Neural crest cell (in vitro differentiated cells): ENCODE results near the gene TOPBP1. TPM values are rescaled to one million over a fixed set of nuclear protein-coding genes. Genes with fewer than 3 reads are reported as not detected.

Experiments
- DNase-seq: peaks from one replicate; pipeline ENCODE4 v3.0.0; 2021; ENCODE audit warnings: low read depth, mixed read lengths, low spot score
- H3K27ac Mint-ChIP-seq: one replicate; pipeline ENCODE4 v1.8.0; 2021; ENCODE audit warnings: mild to moderate bottlenecking, mixed read lengths; ENCODE audit not compliant: unreplicated experiment
- H3K27me3 Mint-ChIP-seq: 2 replicates; pipeline ENCODE4 v1.8.0; 2021; ENCODE audit warnings: low read depth, mild to moderate bottlenecking, mixed read lengths
- H3K36me3 Mint-ChIP-seq: 2 replicates; pipeline ENCODE4 v1.8.0; 2021; ENCODE audit warnings: low read depth, mild to moderate bottlenecking, mixed read lengths
- H3K4me1 Mint-ChIP-seq: 2 replicates; pipeline ENCODE4 v1.8.0; 2021; ENCODE audit warnings: mixed read lengths
- H3K4me3 Mint-ChIP-seq: one replicate; pipeline ENCODE4 v1.8.0; 2021; ENCODE audit warnings: mild to moderate bottlenecking, mixed read lengths
- H3K9me3 Mint-ChIP-seq: 2 replicates; pipeline ENCODE4 v1.8.0; 2021; ENCODE audit warnings: mixed read lengths
- CTCF ChIP-seq: fragments of 200-600 bp; sonication (generic); conservative IDR thresholded peaks from 2 replicates; pipeline ENCODE4 v1.5.0; 2021; ENCODE audit warnings: antibody characterized with exemption, mild to moderate bottlenecking
- total RNA-seq: library from RNA; stranded (reverse); gene quantifications from 2 replicates; pipeline ENCODE4 v1.2.1, GENCODE V29; 2021

The TOPBP1 gene
- total RNA-seq, 1 donor from 2014 or later, result 58.8 TPM

GRCh38 chr3:133573054-133573628 is 88.6 kb downstream of the TOPBP1 start:
- Mint-ChIP-seq H3K27me3 (no peaks in the 10 kb centered on the region), H3K27ac (peak overlapping the region; percentile 95), H3K4me3 (peak overlapping the region; percentile 96), H3K36me3 (peaks cover 4% of the 10 kb centered on the region), H3K4me1 (peaks cover 48% of the 10 kb centered on the region), H3K9me3 (no peaks in the 10 kb centered on the region)
- DNase-seq, result peak; percentile 99
- no peak for TF ChIP-seq CTCF

- H3K27ac Mint-ChIP-seq, result peak overlapping the region; percentile 95
- peaks cover 47% of the 10 kb centered on the region for H3K4me1 Mint-ChIP-seq
- no peaks in the 10 kb centered on the region for H3K27me3 Mint-ChIP-seq
- no peaks in the 10 kb centered on the region for H3K9me3 Mint-ChIP-seq
- peak overlapping the region; percentile 96 for H3K4me3 Mint-ChIP-seq
- TF ChIP-seq CTCF, result no peak
- DNase-seq, result no peak
- peaks cover 1% of the 10 kb centered on the region for H3K36me3 Mint-ChIP-seq
Observed at GRCh38 chr3:133572158-133573053, 89.3 kb downstream of the TOPBP1 start.

GRCh38 chr3:133570937-133571320 is 90.8 kb downstream of the TOPBP1 start:
- no peak for DNase-seq
- no peak for TF ChIP-seq CTCF
- Mint-ChIP-seq H3K4me3 (no peak overlapping the region), H3K36me3 (no peaks in the 10 kb centered on the region), H3K27ac (no peak overlapping the region), H3K27me3 (no peaks in the 10 kb centered on the region), H3K4me1 (peaks cover 35% of the 10 kb centered on the region), H3K9me3 (no peaks in the 10 kb centered on the region)

- Mint-ChIP-seq H3K4me3 (peak overlapping the region; percentile 35), H3K36me3 (no peaks in the 10 kb centered on the region), H3K9me3 (no peaks in the 10 kb centered on the region), H3K27me3 (no peaks in the 10 kb centered on the region), H3K4me1 (peaks cover 30% of the 10 kb centered on the region), H3K27ac (peak overlapping the region; percentile 16)
- TF ChIP-seq CTCF, result no peak
- DNase-seq, result no peak
Observed at GRCh38 chr3:133570139-133570936, 91.4 kb downstream of the TOPBP1 start.

GRCh38 chr3:133568294-133569014 is 93.3 kb downstream of the TOPBP1 start:
- Mint-ChIP-seq H3K4me1 (peaks cover 21% of the 10 kb centered on the region), H3K27me3 (no peaks in the 10 kb centered on the region), H3K27ac (no peak overlapping the region), H3K36me3 (no peaks in the 10 kb centered on the region), H3K9me3 (no peaks in the 10 kb centered on the region), H3K4me3 (no peak overlapping the region)
- no peak for TF ChIP-seq CTCF
- DNase-seq, result no peak
